ENCODE measurements around the gene SUCLA2. TPM values are rescaled to one million over a fixed set of nuclear protein-coding genes. Genes with fewer than 3 reads are reported as not detected.

SUCLA2 gene
- total and polyA plus RNA-seq, 2 experiments from 2014 or later: 56.9 to 60.6 TPM

DNA sequence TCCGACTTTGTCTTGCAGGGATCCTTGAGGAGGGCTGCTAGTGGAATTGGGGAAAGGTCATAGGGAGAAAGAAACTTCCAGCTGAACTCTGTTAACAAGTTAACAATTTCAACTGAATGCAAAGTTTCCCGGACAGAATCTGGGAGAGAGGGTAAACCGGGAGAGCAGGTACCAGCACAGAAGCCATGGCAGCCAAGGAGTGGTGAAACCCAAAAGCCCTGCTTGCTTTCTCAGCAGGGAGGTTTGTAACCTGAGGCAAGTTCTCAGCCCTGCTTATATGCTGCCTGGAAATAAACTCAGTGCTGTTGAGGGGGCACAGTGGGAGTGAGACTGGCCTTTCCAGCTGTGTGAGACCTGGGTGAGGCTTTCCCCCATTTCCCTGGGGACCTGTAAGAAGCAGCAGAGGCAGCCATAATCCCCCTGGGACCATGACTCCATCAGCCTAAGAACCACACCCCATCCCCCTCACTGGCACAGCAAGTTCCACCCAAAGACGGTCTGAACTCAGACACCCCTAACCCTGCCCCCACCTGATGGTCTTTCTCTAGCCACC lies 84.0 kb downstream of the SUCLA2 start:
- TF ChIP-seq CTCF (IDR thresholded peaks at IDR 0.05; ENCODE audit: poor library complexity): no peak
- no peak for TF ChIP-seq EZH2phosphoT487 (IDR thresholded peaks at IDR 0.05; ENCODE audit: low read depth, severe bottlenecking, unreplicated experiment)
- TF ChIP-seq EZH2 (IDR thresholded peaks at IDR 0.05; ENCODE audit: borderline replicate concordance): no peak
- H4K20me1 ChIP-seq (ENCODE audit: insufficient read depth, poor library complexity, severe bottlenecking): no peaks in the 10 kb centered on the region
- no peaks in the 10 kb centered on the region for H3K9me3 ChIP-seq (ENCODE audit: low read depth)
- no peak overlapping the region for H3K4me3 ChIP-seq
- DNase-seq (ENCODE audit: low spot score): no peak
- no peaks in the 10 kb centered on the region for H3K4me1 ChIP-seq (ENCODE audit: insufficient read depth)
- H3K27me3 ChIP-seq: no peaks in the 10 kb centered on the region
- WGBS (ENCODE audit: low lambda C conversion rate, missing lambda C conversion rate): 89% methylated on average over 4 of the region's 4 CpGs
- H3K36me3 ChIP-seq (replicated peaks; ENCODE audit: insufficient read depth, low read depth): no peaks in the 10 kb centered on the region
- no peaks in the 10 kb centered on the region for H3K79me2 ChIP-seq
- no peak overlapping the region for H3K4me2 ChIP-seq
- no peak overlapping the region for H2AFZ ChIP-seq
- H3K27ac ChIP-seq: no peak overlapping the region
- H3K9me2 ChIP-seq (replicated peaks; ENCODE audit: insufficient read depth): no peaks in the 10 kb centered on the region

DNA sequence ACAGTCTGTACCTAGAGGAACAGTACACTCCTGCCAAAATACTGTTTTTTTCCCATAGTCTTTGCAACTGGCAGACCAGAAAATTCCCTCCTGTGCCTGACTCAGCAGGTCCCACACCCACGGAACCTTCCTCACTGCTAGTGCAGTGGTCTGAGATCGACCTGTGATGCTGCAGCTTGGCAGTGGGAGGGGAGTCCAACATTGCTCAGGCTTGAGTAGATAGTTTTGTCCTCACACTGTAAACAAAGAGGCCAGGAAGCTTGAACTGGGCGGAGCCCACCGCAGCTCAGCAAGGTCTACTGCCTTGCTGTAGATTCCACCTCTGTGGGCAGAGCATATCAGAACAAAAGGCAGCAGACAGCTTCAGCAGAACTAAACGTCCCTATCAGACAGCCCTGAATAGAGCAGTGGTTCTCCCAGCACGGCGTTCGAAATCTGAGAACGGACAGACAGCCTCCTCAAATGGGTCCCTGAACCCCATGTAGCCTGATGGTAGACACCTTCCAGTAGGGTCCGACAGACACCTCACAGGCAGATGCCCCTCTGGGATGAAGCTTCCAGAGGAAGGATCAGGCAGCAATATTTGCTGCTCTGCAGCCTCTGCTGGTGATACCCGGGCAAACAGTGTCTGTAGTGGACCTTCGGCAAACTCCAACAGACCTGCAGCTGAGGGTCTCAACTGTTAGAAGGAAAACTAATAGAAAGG lies 92.7 kb downstream of the SUCLA2 start:
- WGBS (ENCODE audit: low lambda C conversion rate, missing lambda C conversion rate): 75% methylated on average over 12 of the region's 12 CpGs
- H3K4me3 ChIP-seq: no peak overlapping the region
- no peak for TF ChIP-seq EZH2phosphoT487 (IDR thresholded peaks at IDR 0.05; ENCODE audit: low read depth, severe bottlenecking, unreplicated experiment)
- TF ChIP-seq EZH2 (IDR thresholded peaks at IDR 0.05; ENCODE audit: borderline replicate concordance): no peak
- TF ChIP-seq CTCF (IDR thresholded peaks at IDR 0.05; ENCODE audit: poor library complexity): no peak
- no peaks in the 10 kb centered on the region for H4K20me1 ChIP-seq (ENCODE audit: insufficient read depth, poor library complexity, severe bottlenecking)
- no peaks in the 10 kb centered on the region for H3K4me1 ChIP-seq (ENCODE audit: insufficient read depth)
- H3K27me3 ChIP-seq: no peaks in the 10 kb centered on the region
- H3K36me3 ChIP-seq (replicated peaks; ENCODE audit: insufficient read depth, low read depth): no peaks in the 10 kb centered on the region
- H2AFZ ChIP-seq: no peak overlapping the region
- DNase-seq (ENCODE audit: low spot score): no peak
- H3K9me2 ChIP-seq (replicated peaks; ENCODE audit: insufficient read depth): no peaks in the 10 kb centered on the region
- no peak overlapping the region for H3K4me2 ChIP-seq
- no peaks in the 10 kb centered on the region for H3K79me2 ChIP-seq
- no peaks in the 10 kb centered on the region for H3K9me3 ChIP-seq (ENCODE audit: low read depth)
- H3K27ac ChIP-seq: no peak overlapping the region

DNA sequence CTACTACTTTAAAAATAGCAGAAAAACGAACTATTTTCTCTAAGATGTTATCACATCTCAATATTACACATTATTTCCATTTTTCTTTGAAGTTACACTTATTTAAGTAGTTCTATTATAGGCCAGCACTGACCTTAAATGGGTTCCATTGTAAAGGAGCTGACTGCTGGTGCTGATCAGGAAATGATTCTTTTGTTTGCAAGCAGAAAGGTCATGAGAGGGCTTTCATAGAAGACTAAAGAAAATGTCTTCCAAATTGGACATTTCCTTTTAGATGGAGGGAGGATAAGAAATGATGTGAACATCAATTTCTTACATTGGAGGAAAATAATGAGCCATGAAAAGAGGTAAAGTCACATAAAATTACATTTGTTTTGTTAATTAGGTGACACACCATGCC lies 96.2 kb downstream of the SUCLA2 start:
- 58% methylated on average over 1 of the region's 1 CpG for WGBS (ENCODE audit: low lambda C conversion rate, missing lambda C conversion rate)
- Histone ChIP-seq H3K27ac (no peak overlapping the region), H3K4me2 (no peak overlapping the region), H3K27me3 (no peaks in the 10 kb centered on the region), H3K4me3 (no peak overlapping the region), H2AFZ (no peak overlapping the region), H4K20me1 (ENCODE audit: insufficient read depth, poor library complexity, severe bottlenecking) (no peaks in the 10 kb centered on the region), H3K4me1 (ENCODE audit: insufficient read depth) (no peaks in the 10 kb centered on the region), H3K9me2 (replicated peaks; ENCODE audit: insufficient read depth) (no peaks in the 10 kb centered on the region), H3K9me3 (ENCODE audit: low read depth) (no peaks in the 10 kb centered on the region), H3K79me2 (no peaks in the 10 kb centered on the region), H3K36me3 (replicated peaks; ENCODE audit: insufficient read depth, low read depth) (no peaks in the 10 kb centered on the region)
- no peak for TF ChIP-seq CTCF (IDR thresholded peaks at IDR 0.05; ENCODE audit: poor library complexity)
- TF ChIP-seq EZH2 (IDR thresholded peaks at IDR 0.05; ENCODE audit: borderline replicate concordance): no peak
- TF ChIP-seq EZH2phosphoT487 (IDR thresholded peaks at IDR 0.05; ENCODE audit: low read depth, severe bottlenecking, unreplicated experiment): no peak
- DNase-seq (ENCODE audit: low spot score): no peak

Data from hepatocyte (in vitro differentiated cells).